Left renal pelvis (tissue), 4 donors: ENCODE measurements around the gene NDUFB5. TPM values are rescaled to one million over a fixed set of nuclear protein-coding genes. Genes with fewer than 3 reads are reported as not detected.

Experiments used
- DNase-seq, 4 donors: peaks; one replicate each; pipeline ENCODE4 v3.0.0-alpha.2; 2013; ENCODE audit warnings: low read depth in 4 of 4, low spot score in 3 of 4
- polyA plus RNA-seq, 4 donors: library from polyadenylated mRNA; unstranded; fragments of 120-200 nt; gene quantifications; one replicate each; pipeline ENCODE4 v1.2.1, GENCODE V29; 2013; ENCODE audit not compliant: insufficient read length in 4 of 4

NDUFB5 gene
- polyA plus RNA-seq: 100 to 1,000 TPM; 116 to 246 (median 188) TPM

DNA sequence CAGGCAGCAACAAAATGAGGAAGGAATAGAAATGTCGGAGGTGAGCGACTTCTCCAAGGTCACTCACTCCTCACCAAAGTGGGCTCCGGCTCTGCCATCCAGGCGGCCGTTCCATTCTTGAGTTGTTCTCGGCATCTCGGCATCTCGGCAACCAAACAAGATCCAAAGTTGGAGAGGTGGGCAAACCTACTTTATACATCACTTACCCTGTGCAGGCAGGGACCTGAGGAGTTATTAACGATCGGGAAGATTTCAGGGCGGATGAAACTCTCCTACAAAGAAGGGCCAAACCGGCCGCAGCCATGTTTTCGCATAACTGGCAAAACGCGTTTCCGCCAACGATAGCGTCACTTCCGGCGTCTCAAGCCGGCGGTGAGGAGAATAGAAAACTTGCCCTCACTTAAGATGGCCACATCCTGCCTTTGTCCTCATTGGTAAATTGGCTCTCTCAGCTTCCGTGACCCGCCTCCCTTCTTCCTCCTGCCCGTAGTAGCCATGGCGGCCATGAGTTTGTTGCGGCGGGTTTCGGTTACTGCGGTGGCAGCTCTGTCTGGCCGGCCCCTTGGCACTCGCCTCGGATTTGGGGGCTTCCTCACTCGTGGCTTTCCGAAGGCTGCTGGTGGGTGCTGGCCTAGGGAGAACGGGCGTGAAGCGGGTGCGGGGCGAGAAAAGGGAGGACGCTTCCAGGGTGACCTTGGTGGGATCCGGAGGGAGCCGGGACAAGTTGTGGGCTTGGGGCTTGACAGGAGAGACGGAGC, at the start of gene NDUFB5, which contains the start of gene MRPL47:
NDUFB5 (plus strand) TSS at position 474 of the 758 bp plus-strand sequence; CDS start at position 496, 22 bp downstream.
MRPL47 (minus strand) TSS at position 318 of the 758 bp plus-strand sequence; CDS start at position 304, 14 bp downstream.
- peak; percentile 94 to 97 (median 96) for DNase-seq

DNA sequence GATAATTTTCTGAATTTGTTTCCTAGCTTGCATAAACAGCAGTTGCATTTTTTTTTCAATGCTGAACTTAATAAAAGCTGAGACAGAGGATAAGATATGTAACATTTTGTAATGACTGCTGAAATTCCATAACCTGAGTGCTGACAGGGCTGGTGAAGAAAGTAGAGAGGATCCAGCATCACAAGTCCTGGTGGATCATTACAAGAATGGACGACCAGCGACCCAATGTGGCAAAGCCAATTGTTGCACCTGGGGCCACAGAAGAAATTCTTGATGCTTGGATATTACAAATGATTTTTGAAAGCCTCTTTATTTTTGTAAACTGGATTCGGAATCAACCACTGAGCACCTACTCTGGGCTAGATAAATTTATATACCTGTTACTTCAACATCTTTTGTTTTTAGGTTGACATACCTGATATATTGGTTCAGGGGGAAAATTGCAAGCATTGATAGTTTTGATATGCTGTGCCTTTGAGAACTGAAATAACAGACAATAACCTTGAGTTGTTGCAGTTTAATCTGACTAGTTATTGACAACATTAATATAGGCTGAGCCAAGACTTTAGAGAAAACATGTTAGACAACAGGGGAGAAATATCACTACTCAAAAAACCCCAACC, 45.7 kb upstream of the NDUFB5 start:
- DNase-seq: peak in 2 of 4 donors; percentile 42

DNA sequence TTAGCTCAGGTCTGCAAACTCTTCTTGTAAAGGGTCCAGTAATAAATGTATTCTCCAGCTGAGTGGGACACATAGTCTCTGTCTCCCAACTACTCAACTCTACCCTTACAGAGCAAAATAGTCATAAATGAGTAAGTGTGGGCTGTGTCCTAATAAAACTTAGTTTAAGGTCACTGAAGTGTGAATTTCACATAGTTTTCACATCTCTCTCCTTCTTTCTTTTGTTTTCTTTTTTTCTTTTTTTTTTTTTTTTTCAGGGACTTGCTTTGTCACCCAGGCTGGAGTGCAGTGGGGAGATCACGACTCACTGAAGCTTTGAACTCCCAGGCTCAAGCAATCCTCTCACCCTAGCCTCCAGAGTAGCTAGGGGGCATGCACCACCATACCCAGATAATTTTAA, 43.8 kb upstream of the NDUFB5 start:
- DNase-seq: no peak

DNA sequence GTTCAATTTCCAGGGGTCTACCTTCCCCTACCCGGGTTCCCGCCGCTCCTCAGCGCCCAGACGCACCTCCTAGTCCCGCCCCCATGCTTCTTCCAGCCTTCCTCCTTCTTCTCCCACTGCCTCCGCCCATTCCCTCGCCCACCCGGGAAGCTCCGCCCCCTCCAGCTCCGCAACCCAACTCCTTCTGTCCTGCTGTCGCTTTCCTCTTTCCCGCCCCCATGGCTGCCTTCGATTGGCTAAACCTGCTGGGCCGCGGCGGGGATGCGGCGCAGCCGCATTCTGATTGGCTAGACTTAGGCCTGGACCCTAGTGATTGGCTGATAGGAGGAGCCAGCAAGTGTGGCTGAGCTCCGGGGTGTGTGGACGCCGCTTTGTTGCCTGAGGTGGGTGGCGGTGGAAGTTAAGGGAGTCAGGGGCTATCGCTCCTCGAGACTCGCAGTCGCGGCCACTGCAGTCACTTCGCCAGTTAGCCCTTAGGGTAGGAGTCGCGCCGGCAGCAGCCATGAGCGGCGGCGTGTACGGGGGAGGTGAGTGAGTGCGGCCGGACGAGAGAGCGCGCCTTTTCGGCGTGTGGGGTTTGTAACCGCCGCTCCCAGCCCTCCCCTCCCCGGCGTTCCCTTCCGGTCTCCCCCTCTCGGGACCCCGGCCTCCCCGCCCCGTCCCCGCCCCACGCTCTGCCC, 41.9 kb upstream of the NDUFB5 start, which contains the start of gene ACTL6A:
ACTL6A (plus strand) TSS at position 336 of the 680 bp plus-strand sequence; CDS start at position 503, 167 bp downstream.
- peak; percentile 98 to 99 (median 98) for DNase-seq

DNA sequence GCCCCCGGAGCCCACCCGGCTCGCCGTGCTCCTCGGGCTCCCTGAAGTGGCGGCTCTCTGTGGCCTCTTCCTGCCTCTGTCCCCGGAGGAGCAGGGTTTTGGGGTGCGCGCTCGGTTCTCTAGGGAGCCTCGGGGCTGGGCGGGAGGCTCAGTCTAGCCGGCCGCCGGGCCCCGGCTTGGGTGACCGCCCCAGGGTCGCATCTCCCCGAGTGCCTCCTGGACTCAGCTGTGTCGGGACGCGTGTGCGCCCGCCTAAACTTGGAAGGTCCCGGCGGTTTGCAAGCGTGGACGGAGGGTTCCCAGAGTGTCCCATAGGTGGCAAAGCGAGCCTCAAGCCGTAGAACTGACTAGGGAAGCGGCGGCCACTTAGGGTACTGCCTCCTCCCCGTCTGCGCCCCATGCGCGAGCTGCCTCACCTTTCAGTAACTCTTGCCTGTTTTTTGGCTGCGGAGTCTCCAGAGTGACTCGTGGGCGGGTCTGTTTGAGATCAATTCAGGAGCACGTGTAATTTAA, 41.3 kb upstream of the NDUFB5 start:
- DNase-seq: peak in 2 of 4 donors; percentile 30 to 36

DNA sequence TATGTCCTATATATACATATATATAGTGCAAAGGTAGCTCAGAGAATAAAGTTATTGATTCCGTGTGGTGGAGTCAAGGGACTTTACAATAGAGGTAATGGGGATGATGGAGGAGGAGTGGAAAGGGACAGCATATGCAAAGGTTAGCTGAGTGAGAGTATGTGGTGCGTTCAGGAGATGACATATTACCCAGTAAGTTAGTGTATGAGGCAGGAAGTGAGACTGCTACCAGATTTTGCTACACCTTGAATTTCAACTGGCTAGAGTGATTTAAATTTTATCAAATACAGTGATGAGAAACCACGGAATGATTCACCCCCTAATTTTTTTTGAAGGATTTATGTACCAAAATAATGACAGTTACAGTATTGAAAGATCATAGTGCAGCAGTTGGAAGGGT, 39.1 kb upstream of the NDUFB5 start:
- no peak for DNase-seq

DNA sequence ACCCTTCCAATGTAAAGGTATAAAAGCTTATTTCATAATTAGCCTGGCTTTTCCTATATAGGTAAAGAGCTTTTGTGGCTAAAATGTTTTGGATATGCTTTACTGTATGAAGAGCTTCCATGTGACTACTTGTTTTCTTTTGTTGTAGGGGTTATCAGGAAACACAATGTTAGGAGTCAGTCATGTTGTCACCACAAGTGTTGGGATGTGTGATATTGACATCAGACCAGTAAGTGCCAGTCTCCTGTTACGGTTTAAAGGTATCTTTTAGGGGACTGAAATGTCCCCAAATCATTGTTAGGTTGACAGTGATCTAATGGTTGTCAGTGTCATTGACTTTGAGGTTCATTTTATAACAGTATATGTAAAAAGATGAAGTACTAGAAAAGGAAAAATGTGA, 23.6 kb upstream of the NDUFB5 start:
- DNase-seq: no peak

DNA sequence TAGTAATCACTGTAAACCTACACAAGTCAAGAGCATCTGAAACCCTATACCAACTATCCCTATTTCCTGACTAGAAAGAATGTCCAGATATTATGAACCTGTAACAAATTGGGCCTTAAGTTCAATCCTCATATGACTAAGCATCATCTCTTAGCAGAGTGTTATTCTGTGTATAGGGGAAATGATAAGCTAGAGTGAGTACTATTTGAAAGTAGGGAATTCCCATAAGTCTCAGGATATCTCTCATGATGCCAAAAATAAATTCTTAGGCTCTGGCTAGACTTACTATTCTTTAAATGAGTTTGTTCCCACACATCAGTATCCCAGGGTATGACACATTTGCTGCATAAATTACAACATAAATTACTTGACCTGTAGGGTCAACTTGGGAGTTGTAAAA, 15.5 kb upstream of the NDUFB5 start:
- DNase-seq: no peak

DNA sequence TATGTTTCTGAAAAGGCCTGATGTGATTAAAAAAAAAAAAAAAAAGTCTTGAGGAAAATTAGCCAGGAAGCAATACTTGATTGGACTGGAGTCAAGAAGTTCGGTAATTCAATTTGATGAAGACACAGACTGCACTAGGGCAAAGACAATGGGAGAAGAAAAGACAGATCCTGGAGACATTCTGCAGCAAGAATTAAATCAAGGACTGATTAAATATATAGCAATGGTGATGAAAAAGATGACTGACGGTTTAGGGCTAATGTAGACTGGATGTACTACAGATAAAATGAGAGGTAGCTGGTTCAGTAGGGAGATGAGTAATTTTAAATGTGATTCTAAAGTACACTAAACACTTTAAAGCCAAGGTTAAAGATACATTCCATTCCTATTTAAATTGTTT, 13.9 kb upstream of the NDUFB5 start:
- no peak for DNase-seq

DNA sequence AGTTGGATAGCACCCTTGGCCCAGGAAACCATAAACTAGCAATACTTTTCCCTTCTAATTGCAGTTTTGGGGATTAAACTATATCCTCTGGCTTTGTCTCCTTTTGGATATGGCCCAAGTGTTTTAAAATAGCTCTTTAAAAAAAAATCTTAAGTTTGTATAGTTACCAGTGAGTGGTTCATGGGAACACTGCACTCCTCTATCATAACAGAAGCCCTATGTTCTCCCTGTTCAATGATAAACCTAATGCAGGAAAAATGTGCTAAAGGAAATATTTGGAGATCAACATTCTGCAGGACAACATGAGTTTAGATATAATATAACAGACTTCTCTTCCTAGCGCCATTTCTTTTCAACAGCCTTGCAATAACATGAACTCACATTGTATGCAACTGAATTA, 13.3 kb upstream of the NDUFB5 start:
- no peak for DNase-seq

DNA sequence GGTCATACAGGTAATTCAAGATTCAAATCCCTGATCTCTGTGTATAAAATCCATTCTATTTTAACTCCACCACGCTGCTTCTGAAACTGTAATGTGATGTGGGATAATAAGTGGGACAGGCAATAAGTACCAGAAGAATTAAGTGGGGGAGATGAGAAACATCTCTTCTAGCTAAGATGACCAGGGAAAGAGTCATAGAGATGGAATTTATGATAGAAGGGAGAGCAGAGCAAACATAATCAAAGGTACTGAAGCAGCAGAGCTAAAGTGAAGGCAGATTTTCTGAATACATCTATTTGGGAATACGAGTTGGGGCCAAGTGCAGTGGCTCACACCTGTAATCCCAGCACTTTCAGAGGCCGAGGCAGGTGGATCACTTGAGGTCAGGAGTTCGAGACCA, 5.1 kb upstream of the NDUFB5 start:
- DNase-seq: no peak

DNA sequence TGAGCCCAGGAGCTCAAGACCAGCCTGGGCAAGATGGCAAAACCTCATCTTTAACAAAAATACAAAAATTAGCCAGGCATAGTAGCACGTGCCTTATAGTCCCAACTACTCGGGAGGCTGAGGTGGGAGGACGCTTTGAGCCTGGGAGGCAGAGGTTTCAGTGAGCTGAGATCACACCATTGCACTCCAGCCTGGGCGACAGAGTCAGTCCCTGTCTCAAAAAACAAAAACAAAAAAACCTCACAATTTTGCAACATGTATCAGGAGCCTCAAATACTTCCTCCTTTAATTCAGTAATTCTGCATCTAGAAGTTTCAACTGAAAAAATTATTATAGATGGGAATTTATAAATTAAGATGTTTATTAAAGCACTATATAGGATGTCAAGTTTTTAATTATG, 1.3 kb upstream of the NDUFB5 start:
- no peak for DNase-seq

DNA sequence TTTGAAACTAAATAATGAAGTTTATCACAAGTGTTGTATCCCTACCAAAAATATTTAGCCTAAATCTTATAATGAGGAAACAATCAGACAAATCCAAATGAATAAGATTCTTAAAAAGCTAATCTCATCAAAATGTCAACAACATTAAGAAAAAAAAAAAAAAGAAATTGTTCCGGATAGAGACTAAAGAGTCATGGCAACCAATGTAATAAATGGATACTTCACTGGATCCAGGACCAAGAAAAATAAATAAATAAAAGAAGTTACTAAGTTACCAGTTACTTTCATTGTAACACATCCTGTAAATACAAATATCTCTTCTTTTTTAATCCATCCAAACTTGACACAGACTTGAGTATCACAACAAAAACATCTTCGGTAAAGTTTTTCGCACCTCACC, 763 bp upstream of the NDUFB5 start:
- DNase-seq: peak in 1 of 4 donors; percentile 3

DNA sequence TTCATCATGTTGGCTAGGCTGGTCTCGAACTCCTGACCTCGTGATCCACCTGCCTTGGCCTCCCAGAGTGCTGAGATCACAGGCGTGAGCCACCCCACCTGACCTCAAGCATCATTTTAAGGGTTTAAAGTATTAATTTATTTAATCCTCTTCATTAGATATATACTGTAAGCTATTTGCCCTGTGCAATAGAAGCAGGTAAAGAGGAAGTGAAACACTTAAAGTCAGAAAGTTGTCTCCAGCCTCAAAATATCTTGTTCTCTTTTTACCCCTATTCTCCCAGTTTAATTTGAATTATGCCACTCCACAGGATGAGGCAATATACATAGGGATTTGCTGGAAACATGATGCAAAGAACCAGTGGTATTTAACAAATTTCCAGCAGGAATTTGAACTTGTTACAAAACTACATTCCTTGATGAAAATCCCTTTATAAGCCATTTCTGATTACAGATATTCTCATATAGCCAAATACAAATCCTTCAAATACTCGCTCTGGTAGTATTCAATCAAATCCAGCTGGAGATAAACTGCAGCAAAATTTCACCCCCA, 2.0 kb downstream of the NDUFB5 start:
- no peak for DNase-seq

DNA sequence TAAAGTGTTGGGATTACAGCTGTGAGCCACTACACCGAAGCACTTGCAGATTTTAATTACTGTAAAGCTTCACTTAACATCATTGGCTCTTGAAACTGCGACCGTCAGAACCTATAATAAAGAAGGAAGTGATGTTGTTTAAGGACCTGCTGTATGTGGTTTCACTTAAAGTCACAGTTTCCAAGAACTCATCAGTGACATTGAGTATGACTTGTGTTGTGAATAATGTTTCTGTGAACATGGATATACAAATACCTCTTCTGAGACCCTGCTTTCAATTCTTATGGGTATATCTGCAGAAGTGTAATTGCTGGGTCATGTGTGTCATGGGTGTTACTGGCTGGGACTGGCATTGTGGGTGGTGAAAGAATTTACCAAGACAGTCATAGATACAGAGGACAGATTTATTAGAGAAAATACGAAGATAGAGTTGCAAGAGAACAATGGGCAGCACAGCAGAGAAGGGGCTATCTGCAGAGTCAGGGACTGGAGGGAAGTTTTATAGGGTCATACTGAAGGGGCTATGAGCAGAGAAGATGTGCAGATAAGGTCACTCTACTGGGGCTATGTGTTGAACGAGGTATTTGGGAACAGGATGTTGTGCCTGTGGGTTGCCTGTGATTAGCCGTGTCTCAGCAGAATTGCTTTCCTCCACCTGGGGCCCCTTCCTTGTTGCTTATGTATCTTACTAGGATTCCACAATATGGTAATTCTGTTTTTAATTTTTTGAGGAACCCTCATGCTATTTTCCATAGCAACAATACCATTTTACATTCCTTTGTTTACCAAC, 4.5 kb downstream of the NDUFB5 start:
- no peak for DNase-seq

DNA sequence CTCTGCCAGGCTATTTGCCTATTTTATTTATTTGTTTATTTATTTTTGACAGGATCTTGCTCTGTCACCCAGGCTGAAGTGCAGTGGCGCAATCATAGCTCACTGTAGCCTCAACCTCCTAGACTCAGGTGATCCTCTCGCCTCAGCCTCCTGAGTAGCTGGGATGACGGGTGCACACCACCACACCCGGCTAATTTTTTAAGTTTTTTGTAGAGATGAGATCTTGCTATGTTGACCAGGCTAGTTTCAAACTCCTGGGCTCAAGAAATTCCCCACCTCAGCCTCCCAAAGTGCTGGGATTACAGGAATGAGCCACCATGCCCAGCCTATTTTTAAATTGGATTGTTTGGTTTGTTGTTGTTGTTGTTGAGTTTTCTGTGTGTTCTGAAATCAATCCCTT, 5.5 kb downstream of the NDUFB5 start:
- DNase-seq: no peak

DNA sequence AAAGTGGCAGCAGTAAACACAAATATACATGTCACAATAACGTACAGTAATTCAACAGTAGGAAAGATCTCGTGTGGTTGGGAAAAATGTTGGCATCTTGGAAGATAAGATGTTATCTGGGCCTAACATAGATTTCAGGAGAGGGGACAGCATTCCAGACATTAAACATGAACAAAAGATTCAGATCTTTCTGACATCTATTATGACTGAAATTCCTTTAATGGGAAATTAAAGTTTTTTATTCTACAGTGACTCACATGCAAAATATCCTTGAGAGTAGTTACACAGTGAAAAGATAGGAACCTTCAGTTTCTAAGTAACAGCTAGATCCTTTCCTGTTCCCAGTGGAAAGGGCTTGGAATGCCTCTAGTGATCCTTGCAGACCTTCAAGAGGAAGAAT, 9.2 kb downstream of the NDUFB5 start:
- no peak for DNase-seq

DNA sequence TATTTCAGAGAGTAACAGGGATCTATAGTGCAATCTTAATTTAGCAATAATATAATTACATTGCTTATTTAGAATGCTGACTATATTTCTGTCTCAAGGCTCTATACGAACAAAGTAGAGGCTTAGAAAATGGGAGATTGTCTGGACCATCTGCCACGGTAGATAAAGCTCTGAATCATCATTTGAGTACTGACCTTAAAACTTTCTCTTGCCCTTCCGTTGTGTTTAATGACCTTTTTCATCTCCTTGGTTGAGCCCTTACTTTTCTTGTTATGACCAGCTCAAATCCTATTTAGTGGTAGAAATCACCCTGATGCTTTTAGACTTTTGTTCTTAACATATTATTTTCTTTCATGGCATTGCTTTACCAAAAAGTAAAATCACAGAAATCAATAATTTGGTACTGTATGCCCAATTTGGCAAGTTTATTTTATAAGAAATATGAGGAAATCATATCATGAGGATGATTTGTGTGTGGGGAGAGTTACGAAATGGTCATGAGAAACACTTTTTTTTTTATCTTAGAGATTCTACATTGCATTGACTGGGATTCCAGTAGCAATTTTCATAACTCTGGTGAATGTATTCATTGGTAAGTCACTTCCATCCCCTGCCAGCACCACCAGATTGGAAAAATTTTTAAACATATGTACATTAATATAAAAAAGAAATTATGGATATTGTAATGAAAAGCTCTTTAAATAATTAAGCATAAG, 11.0 kb downstream of the NDUFB5 start:
- no peak for DNase-seq

DNA sequence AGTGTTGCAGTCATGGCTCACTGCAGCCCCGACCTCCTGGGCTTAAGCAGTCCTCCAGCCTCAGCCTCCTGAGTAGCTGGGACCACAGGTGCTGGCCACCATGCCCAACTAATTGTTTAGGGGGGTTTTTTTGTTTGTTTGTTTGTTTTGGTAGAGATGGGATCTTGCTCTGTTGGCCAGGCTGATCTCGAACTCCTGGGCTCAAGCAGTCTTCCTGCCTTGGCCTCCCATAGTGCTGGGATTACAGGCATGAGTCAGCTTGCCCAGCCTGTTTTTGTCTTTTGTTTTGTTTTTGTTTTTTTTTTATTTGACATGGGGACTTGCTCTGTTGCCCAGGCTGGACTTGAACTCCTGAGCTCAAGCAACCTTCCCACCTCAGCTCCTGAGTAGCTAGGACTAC, 17.4 kb downstream of the NDUFB5 start:
- no peak for DNase-seq
